ENCODE results near the gene SULT4A1. TPM values are rescaled to one million over a fixed set of nuclear protein-coding genes. Genes with fewer than 3 reads are reported as not detected.

SULT4A1 gene
- total and polyA plus RNA-seq, 10 of the 15 experiments (the other 5 are each of a cell fraction or from before 2014, with no cell fraction given): not detected

- in situ Hi-C loops (cut with MboI): no loop called here
- BruUV-seq (replicated peaks): no TSS peak
- SMC1A ChIA-PET (ENCODE audit: uncharacterized antibody, unreplicated experiment): no interaction called here
Observed at GRCh38 chr22:43900206-43900605, 37.9 kb upstream of the SULT4A1 start.

More at GRCh38 chr22:43900206-43900605, 37.9 kb upstream of the SULT4A1 start:
- Histone ChIP-seq H3K4me1 (ENCODE audit: control insufficient read depth, insufficient read depth, low read length) (no peaks in the 10 kb centered on the region), H3K9me3 (replicated peaks; ENCODE audit: control insufficient read depth, insufficient read depth, low read length) (no peaks in the 10 kb centered on the region), H3K9ac (ENCODE audit: control insufficient read depth, insufficient read depth, low read length) (no peak overlapping the region), H3K27me3 (replicated peaks in 1 of 2; ENCODE audit: control insufficient read depth in 2 of 2, insufficient read depth in 2 of 2, low read length in 1 of 2) (peaks cover 4 to 7% of the 10 kb centered on the region in 2 experiments), H3K4me3 (no peak overlapping the region), H4K20me1 (ENCODE audit: control insufficient read depth, insufficient read depth) (no peaks in the 10 kb centered on the region; the same call in 1 of the 2 replicates), H3K79me2 (ENCODE audit: control insufficient read depth, insufficient read depth, low read length) (no peaks in the 10 kb centered on the region), H3K4me2 (ENCODE audit: control insufficient read depth, insufficient read depth) (no peak overlapping the region), H2AFZ (ENCODE audit: control insufficient read depth, low read depth, low read length) (no peak overlapping the region), H3K27ac (ENCODE audit: control insufficient read depth, insufficient read depth) (no peak overlapping the region), H3K36me3 (ENCODE audit: control insufficient read depth in 2 of 2, insufficient read depth in 2 of 2, low read length in 1 of 2) (no peaks in the 10 kb centered on the region)
- DNase-seq (ENCODE audit: low read depth, low spot score) (no peak), FAIRE-seq (no peak), ATAC-seq (no peak)
- RAD21 ChIA-PET (ENCODE audit: unreplicated experiment): no interaction called here
- WGBS (ENCODE audit: insufficient coverage, insufficient replicate concordance, low lambda C conversion rate, missing lambda C conversion rate): 13% methylated on average over 7 of the region's 7 CpGs
- intact Hi-C loops (cut with micrococcal nuclease; ENCODE audit: unreplicated experiment): no loop called here
- TF ChIP-seq NR2F1 (conservative IDR thresholded peaks at IDR 0.05) (no peak), BCL3 (IDR thresholded peaks at IDR 0.05; ENCODE audit: borderline replicate concordance, insufficient read depth, low read depth, low read length, poor library complexity, severe bottlenecking) (no peak), MYB (IDR thresholded peaks at IDR 0.05; ENCODE audit: borderline replicate concordance, low read depth, low read length) (no peak), NFXL1 (IDR thresholded peaks at IDR 0.05; ENCODE audit: borderline replicate concordance) (no peak), REST (IDR thresholded peaks at IDR 0.05; ENCODE audit: low read depth, low read length) (no peak), TBL1XR1 (IDR thresholded peaks at IDR 0.05; ENCODE audit: low read depth, low read length) (no peak), ZBTB4 (CRISPR knock-in tag; IDR thresholded peaks at IDR 0.05) (no peak)
- CTCF ChIA-PET: interaction anchor here (0.5 to 1.7 kb wide), 2 partner anchors 17 to 381 kb away, joined by 4 to 5 read pairs; no protein-coding TSS in a partner anchor
- POLR2A ChIA-PET: no interaction called here

Measured in GM12878 (cell line).